ENCODE data around the gene DNAH3. TPM values are rescaled to one million over a fixed set of nuclear protein-coding genes. Genes with fewer than 3 reads are reported as not detected.

Gene DNAH3
- total RNA-seq, 1 experiment from 2014 or later = 0.24 TPM

DNA sequence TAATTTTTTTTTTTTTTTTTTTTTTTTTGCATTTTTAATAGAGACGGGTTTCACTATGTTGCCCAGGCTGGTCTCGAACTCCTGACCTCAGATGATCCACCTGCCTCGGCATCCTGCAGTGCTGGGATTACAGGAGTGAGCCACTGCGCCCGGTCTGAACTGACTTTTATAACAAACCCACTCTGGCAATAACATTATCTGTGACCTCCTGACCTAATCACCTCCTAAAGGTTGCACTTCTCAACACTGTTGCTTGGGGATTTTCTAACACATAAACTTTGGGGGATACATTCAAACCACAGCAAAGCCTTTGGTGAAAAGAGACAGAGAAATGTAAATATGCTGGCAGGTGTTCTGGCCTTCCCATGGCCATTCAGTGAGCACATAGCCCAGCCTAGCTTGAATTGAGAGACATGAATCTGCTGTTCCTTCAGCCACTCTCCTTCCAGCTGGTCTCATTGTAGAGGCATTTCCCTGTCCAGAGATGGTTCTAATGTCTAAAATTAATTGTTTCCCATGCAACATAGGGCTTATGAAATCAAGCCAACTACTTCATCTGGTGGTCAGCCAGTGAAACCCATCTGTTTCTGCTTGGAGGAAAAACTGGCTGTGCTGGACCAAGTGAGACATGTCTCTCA lies 221.8 kb downstream of the DNAH3 start:
- no peak overlapping the region for H2BK120ac ChIP-seq (ENCODE audit: low read depth, low read length, poor library complexity, severe bottlenecking)
- H2BK15ac ChIP-seq (ENCODE audit: low read depth, low read length) = no peak overlapping the region
- Mint-ChIP-seq H3K36me3 (ENCODE audit: insufficient read depth in 1 of 3, low read depth in 3 of 3) (no peaks in the 10 kb centered on the region; a peak in 1 of 7 replicates), H3K4me3 (no peak overlapping the region), H3K9me3 (no peaks in the 10 kb centered on the region), H3K27me3 (ENCODE audit: low read depth) (no peaks in the 10 kb centered on the region), H3K4me1 (peaks cover 4 to 7% of the 10 kb centered on the region in 2 experiments; a peak in 3 of 4 replicates), H3K27ac (peak overlapping the region in 1 of 3 experiments; percentile 83; a peak in 2 of 7 replicates)
- no CpG with 5 or more reads among the region's 5 CpGs for WGBS (ENCODE audit: extremely low coverage, insufficient read length, low lambda C conversion rate)
- H3T11ph ChIP-seq (ENCODE audit: low read length) = no peak overlapping the region
- H4K20me1 ChIP-seq (ENCODE audit: control insufficient read depth, insufficient read depth, insufficient read length) = no peaks in the 10 kb centered on the region
- H4K8ac ChIP-seq (replicated peaks; ENCODE audit: insufficient read length, low read depth, low read length) = no peak overlapping the region
- no peak overlapping the region for H3K9ac ChIP-seq (ENCODE audit: extremely low read depth, insufficient read length, low read length)
- no peaks in the 10 kb centered on the region; the same call in 1 of the 2 replicates for H3K4me1 ChIP-seq (ENCODE audit: insufficient read depth, low read length)
- no peak overlapping the region for H2BK5ac ChIP-seq (ENCODE audit: insufficient read length, low read length)
- no peak overlapping the region for H3K4ac ChIP-seq (ENCODE audit: low read depth, low read length)
- no peak overlapping the region for H4K91ac ChIP-seq (ENCODE audit: insufficient read length, low read depth, low read length)
- H3K18ac ChIP-seq (ENCODE audit: insufficient read length, low read depth, low read length) = no peak overlapping the region
- H3K79me2 ChIP-seq (ENCODE audit: insufficient read depth, low read length) = no peaks in the 10 kb centered on the region
- no peak overlapping the region for H3K23ac ChIP-seq (ENCODE audit: insufficient read length, low read depth, low read length)
- no peak overlapping the region for H2BK20ac ChIP-seq (ENCODE audit: low read depth, low read length, poor library complexity, severe bottlenecking)
- no peak overlapping the region for H3K4me2 ChIP-seq (ENCODE audit: insufficient read depth, insufficient read length, low read length)
- no peak overlapping the region for H4K5ac ChIP-seq (ENCODE audit: insufficient read length, low read depth, low read length)
- no peak overlapping the region for H3K56ac ChIP-seq (ENCODE audit: insufficient read length, low read depth, low read length)
- H2AK5ac ChIP-seq (ENCODE audit: insufficient read length, low read length) = no peak overlapping the region
- no peaks in the 10 kb centered on the region for H3K27me3 ChIP-seq (ENCODE audit: insufficient read depth, low read length)
- H3K14ac ChIP-seq (ENCODE audit: insufficient read depth, low read length) = no peak overlapping the region
- no peaks in the 10 kb centered on the region for H3K23me2 ChIP-seq (ENCODE audit: insufficient read length, low read depth, low read length, poor library complexity, severe bottlenecking)
- H3K9me3 ChIP-seq (ENCODE audit: control insufficient read depth, low read depth, low read length) = no peaks in the 10 kb centered on the region
- no peak for TF ChIP-seq CTCF (conservative IDR thresholded peaks at IDR 0.05)
- no peaks in the 10 kb centered on the region for H3K79me1 ChIP-seq (ENCODE audit: insufficient read depth, low read depth, low read length, poor library complexity, severe bottlenecking)
- no peak overlapping the region for H2BK12ac ChIP-seq (ENCODE audit: insufficient read length, low read depth, low read length)
- DNase-seq = no peak
- H2AFZ ChIP-seq (ENCODE audit: low read length) = no peak overlapping the region
- H3K27ac ChIP-seq (ENCODE audit: insufficient read length, low read depth, low read length) = no peak overlapping the region

All from H9 (cell line).